ENCODE measurements around the gene ILKAP.

GRCh38 chr2:238162251-238162845 lies 41.1 kb downstream of the ILKAP start:
- no peak for TF ChIP-seq CTCF (IDR thresholded peaks at IDR 0.05; ENCODE audit: borderline replicate concordance, extremely low read depth, low read length, poor library complexity, severe bottlenecking)
- TF ChIP-seq EZH2 (IDR thresholded peaks at IDR 0.05; ENCODE audit: borderline replicate concordance, low read depth, low read length, severe bottlenecking) = no peak

All from DND-41 (cell line).